ENCODE measurements around the gene SIVA1. TPM values are rescaled to one million over a fixed set of nuclear protein-coding genes. Genes with fewer than 3 reads are reported as not detected.

SIVA1 gene
- polyA plus RNA-seq, 1 of the 3 experiments (the other 2 are of a cell fraction) = 137 TPM

DNA sequence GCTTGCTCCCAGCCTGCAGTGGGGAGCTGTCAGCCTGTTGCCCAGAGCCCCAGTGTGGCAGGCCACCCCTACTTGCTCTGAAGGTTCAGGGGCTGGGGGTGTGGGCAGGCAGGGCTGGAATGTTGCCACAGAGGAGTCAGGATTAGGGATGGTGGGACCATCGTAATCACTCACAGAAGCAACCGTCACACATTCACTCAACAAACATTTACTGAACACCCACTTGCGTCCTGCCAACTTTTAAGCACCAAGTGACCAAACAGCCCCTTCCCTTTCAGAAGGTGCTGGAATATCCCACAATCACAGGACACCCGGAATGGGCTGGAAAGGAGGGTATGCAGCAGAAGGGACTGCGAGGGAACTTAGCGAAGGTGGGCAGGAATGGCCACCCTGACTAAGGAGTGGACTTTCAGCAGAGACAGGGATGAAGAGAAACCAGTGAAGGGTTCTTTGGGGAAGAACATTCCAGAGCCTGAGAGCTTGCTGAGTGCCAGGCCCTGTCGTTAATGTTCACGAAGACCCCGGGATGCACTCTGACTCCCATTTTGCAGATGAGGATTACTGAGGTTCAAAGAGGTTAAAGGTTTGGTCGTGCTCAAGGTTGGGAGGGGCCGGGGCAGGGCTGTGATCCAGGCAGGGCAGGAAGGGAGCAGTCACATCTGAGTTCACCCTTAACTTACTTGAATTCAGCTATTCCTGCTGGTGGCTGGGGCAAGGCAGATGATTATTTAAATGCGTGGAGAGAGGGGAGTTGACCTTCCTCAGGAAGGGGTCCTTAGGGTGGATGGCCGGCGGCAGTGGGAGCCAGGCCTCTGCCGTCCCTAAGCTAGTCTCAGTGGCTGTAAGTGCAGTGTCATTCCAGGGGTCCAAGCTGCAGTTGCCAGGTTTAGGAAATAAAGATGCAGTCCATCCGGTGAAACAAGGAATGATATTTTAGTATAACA is 45.6 kb downstream of the SIVA1 start:
- Histone ChIP-seq H3K9me3 (no peaks in the 10 kb centered on the region), H3K9me2 (no peaks in the 10 kb centered on the region), H3K27ac (ENCODE audit: low read depth in 2 of 2, low read length in 1 of 2) (no peak overlapping the region), H3K4me1 (ENCODE audit: control insufficient read depth in 1 of 2, insufficient read depth in 2 of 2, low read depth in 1 of 2, low read length in 1 of 2) (peaks cover 11 to 58% of the 10 kb centered on the region in 2 experiments; a peak in 3 of 4 replicates), H3K4me3 (ENCODE audit: low read depth in 2 of 2, low read length in 1 of 2) (no peak overlapping the region), H3K27me3 (ENCODE audit: insufficient read depth) (no peaks in the 10 kb centered on the region), H2AFZ (ENCODE audit: low read depth) (no peak overlapping the region), H3K9ac (no peak overlapping the region), H4K20me1 (ENCODE audit: insufficient read depth) (peaks cover 13% of the 10 kb centered on the region), H3F3A (replicated peaks; ENCODE audit: insufficient read depth) (peaks cover 19% of the 10 kb centered on the region), H3K36me3 (replicated peaks in 1 of 2; ENCODE audit: control insufficient read depth in 1 of 2, insufficient read depth in 2 of 2, low read length in 1 of 2) (no peaks in the 10 kb centered on the region), H3K79me2 (ENCODE audit: insufficient read depth) (peaks cover 15% of the 10 kb centered on the region), H3K4me2 (no peak overlapping the region)
- ChIA-PET POLR2A (no interaction called here), CTCF (interaction anchor here (1.3 to 5.2 kb wide), 3 partner anchors 23 to 30 kb away, joined by 4 to 26 read pairs (median 25); no protein-coding TSS in a partner anchor)
- 97% methylated on average over 15 of the region's 16 CpGs for WGBS (ENCODE audit: low lambda C conversion rate)
- TF ChIP-seq SMC3 (IDR thresholded peaks at IDR 0.05; ENCODE audit: low read depth, low read length) (no peak), RCOR1 (IDR thresholded peaks at IDR 0.05; ENCODE audit: low read length) (no peak), GABPA (IDR thresholded peaks at IDR 0.05; ENCODE audit: low read depth) (no peak), TAF1 (IDR thresholded peaks at IDR 0.05; ENCODE audit: borderline replicate concordance, low read depth, low read length) (no peak), FOXJ3 (CRISPR knock-in tag; IDR thresholded peaks at IDR 0.05) (no peak), TEAD4 (IDR thresholded peaks at IDR 0.05; ENCODE audit: borderline replicate concordance, insufficient read depth) (no peak), RXRA (IDR thresholded peaks at IDR 0.05; ENCODE audit: borderline replicate concordance, low read depth) (no peak), NFIC (IDR thresholded peaks at IDR 0.05; ENCODE audit: borderline replicate concordance) (no peak), EZH2phosphoT487 (IDR thresholded peaks at IDR 0.05; ENCODE audit: borderline replicate concordance, low read depth) (no peak)
- TF ChIP-seq, protein P1, sequence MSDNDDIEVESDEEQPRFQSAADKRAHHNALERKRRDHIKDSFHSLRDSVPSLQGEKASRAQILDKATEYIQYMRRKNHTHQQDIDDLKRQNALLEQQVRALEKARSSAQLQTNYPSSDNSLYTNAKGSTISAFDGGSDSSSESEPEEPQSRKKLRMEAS (IDR thresholded peaks at IDR 0.05; ENCODE audit: low read depth) = no peak
- TF ChIP-seq, protein P2, sequence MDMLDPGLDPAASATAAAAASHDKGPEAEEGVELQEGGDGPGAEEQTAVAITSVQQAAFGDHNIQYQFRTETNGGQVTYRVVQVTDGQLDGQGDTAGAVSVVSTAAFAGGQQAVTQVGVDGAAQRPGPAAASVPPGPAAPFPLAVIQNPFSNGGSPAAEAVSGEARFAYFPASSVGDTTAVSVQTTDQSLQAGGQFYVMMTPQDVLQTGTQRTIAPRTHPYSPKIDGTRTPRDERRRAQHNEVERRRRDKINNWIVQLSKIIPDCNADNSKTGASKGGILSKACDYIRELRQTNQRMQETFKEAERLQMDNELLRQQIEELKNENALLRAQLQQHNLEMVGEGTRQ (IDR thresholded peaks at IDR 0.05; ENCODE audit: borderline replicate concordance, low read depth, low read length) = no peak
- TF ChIP-seq, protein P3, sequence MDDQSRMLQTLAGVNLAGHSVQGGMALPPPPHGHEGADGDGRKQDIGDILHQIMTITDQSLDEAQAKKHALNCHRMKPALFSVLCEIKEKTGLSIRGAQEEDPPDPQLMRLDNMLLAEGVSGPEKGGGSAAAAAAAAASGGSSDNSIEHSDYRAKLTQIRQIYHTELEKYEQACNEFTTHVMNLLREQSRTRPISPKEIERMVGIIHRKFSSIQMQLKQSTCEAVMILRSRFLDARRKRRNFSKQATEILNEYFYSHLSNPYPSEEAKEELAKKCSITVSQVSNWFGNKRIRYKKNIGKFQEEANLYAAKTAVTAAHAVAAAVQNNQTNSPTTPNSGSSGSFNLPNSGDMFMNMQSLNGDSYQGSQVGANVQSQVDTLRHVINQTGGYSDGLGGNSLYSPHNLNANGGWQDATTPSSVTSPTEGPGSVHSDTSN (IDR thresholded peaks at IDR 0.05) = no peak
- TF ChIP-seq, protein P4, sequence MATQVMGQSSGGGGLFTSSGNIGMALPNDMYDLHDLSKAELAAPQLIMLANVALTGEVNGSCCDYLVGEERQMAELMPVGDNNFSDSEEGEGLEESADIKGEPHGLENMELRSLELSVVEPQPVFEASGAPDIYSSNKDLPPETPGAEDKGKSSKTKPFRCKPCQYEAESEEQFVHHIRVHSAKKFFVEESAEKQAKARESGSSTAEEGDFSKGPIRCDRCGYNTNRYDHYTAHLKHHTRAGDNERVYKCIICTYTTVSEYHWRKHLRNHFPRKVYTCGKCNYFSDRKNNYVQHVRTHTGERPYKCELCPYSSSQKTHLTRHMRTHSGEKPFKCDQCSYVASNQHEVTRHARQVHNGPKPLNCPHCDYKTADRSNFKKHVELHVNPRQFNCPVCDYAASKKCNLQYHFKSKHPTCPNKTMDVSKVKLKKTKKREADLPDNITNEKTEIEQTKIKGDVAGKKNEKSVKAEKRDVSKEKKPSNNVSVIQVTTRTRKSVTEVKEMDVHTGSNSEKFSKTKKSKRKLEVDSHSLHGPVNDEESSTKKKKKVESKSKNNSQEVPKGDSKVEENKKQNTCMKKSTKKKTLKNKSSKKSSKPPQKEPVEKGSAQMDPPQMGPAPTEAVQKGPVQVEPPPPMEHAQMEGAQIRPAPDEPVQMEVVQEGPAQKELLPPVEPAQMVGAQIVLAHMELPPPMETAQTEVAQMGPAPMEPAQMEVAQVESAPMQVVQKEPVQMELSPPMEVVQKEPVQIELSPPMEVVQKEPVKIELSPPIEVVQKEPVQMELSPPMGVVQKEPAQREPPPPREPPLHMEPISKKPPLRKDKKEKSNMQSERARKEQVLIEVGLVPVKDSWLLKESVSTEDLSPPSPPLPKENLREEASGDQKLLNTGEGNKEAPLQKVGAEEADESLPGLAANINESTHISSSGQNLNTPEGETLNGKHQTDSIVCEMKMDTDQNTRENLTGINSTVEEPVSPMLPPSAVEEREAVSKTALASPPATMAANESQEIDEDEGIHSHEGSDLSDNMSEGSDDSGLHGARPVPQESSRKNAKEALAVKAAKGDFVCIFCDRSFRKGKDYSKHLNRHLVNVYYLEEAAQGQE (IDR thresholded peaks at IDR 0.05; ENCODE audit: low read depth, low read length) = no peak
- no peak for DNase-seq
